ENCODE data around the gene SBNO1.
"Not testable (repeated sequence)": the region's sequence is repeated elsewhere in the genome, so short reads cannot be mapped to it uniquely, and the experiment has no call there.

SBNO1 gene

GRCh38 chr12:123337070-123337469, 27.6 kb downstream of the SBNO1 start:
- DNase-seq = no peak

DNA sequence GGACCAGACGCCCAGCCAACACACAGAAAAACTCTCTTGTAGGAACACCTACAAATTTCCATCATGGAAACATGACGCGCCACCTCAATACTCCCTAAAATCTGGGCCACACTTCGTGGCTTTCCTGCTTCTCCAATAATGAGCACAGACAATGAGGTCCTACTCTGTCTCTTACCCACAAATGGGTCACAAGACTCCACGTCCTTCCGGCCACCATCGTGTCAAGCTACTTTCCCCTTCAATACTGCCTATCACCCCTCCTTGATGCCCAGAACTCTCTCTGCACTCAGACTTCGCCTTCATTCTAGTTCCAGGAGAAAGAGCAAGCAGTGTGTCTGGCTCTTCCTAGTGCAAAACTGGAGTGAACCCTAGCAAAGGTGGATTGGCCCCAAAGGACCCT, 28.1 kb downstream of the SBNO1 start:
- no peak for DNase-seq

- DNase-seq = no peak
Measured at GRCh38 chr12:123335490-123335889, 29.2 kb downstream of the SBNO1 start.

DNA sequence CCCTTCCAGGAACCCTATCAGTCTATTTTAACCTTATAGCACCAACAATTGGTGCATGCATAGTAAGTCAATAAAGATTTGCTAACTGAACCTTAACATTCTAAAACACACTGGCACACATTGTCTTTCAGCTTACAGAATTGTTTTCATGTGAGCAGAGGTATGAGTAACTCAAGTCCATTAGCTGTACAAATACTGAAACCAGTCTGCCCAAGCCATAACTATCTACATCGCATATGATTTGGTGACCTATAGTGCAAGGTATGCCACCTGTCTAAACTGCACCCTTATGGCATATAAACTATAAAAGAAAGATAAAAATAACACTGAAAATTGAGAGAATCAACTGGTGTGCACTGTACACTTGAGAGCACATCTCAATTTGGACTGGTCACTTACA, 34.8 kb downstream of the SBNO1 start:
- DNase-seq = no peak

DNA sequence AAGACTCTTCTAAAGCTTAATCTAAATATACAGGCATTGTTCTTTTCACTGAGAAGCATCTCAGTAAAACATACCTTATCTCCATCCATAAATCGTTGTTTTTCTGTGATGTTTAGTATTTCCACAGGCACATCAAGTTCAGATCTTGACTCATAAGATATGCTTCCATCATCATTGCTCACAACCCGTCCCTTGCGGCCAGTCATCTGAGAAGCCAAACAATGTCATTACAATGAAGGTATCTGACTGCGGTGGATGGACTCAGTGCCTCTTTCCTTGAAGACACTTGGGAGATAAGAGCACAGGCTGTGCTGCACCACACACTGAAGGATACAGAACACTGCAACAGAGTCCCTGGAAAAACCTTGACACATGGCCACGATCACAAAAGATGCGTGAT, 44.8 kb downstream of the SBNO1 start:
- DNase-seq = no peak

GRCh38 chr12:123319273-123319672, 45.4 kb downstream of the SBNO1 start:
- DNase-seq = no peak

DNA sequence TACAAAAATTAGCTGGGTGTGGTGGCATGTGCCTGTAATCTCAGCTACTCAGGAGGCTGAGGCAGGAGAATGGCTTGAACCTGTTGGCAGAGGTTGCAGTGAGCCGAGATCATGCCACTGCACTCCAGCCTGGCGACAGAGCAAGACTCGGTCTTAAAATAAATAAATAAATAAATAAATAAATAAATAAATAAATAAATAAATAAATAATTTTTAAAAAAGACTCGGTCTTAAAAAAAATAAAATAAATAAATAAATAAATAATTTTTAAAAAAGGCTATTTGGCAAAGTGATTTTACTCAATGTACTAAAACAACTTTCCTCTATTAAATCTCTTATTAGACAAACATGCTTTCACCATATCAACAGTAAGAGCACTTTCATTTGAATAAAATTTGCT, 51.6 kb downstream of the SBNO1 start:
- not testable (repeated sequence) for DNase-seq

GRCh38 chr12:123306200-123306599, 58.4 kb downstream of the SBNO1 start:
- no peak for DNase-seq

GRCh38 chr12:123305136-123305535, 59.5 kb downstream of the SBNO1 start:
- DNase-seq = no peak

- no peak for DNase-seq
Measured at GRCh38 chr12:123293178-123293760, 71.4 kb downstream of the SBNO1 start.

DNA sequence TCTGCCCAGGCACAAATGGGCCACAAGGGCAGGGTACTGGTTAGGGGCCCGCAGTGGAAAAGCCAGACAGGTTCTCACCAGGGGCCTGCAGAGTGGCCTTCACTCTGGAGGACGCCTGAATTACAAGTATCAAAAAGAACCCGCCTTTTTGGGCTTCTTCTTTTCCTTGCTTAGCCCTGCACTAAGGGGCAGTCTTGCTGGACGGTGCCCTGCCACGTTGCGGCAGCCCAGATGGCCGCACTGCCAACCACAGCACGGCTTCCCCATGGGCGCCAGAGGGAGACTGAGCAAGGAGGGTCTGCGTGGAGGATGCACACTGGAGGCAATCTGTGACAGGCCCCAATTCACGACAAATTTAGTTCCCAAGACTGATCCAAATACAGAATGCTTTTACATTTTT, 74.7 kb downstream of the SBNO1 start:
- DNase-seq = no peak

DNA sequence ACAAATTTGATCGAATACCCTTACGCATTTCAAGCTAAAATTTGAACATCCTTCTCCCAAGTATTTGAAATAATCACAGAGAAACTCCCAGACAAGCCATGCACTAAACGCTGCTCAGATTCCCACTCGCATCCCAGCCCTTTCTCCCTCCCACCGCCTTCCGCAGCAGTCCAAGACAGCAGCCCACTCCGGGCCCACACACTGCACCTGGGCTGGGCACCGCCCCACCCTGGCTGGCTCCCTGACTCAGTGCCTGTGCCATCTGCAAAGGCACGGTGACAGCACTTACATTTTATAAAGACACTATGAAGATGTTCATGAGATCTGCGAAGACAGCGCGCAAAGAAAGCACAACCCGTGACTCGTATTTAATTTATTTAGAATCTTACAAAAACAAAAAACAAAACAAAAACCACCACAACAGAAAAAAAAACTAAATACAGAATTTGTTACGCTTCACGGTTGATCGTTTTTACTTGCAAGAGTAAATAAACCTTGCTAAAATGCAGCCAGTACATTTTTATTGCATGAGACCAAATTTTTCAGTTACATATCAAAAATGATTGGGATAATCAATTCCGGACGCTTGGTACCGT, 75.8 kb downstream of the SBNO1 start:
- DNase-seq = no peak

DNA sequence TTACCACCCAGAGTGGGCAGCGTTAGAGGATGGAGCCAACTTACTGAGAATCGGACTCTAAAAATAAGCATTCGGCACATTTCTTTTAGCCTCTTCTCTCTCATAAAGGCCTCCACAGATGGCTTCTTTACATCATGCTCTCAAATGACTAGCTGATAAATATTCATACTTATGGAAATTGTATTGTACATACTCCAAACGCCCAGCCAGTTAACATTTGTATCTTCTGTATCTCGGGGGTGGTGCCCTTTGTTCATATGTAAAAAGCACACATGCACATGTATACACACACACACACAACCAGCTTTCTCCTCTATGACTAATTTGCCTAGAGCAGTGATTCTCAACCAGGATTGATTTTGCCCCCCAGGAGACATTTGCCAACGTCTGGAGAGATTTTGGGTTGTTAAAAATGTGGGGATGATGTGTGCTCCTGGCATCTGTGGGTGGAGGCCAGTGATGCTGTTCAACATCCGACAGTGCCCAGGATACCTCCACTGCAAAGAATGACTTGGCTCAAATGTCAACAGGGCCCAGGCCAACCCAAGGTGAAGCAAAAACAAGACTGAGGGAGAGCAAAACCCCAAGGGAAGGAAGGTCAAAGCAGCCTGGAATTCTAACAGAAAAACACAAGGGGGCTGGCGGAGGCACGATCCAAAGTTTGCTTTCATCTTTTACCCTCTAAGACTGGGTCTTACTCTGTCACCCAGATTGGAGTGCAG, 77.8 kb downstream of the SBNO1 start:
- DNase-seq = no peak

GRCh38 chr12:123284669-123285068, 80.0 kb downstream of the SBNO1 start:
- no peak for DNase-seq

DNA sequence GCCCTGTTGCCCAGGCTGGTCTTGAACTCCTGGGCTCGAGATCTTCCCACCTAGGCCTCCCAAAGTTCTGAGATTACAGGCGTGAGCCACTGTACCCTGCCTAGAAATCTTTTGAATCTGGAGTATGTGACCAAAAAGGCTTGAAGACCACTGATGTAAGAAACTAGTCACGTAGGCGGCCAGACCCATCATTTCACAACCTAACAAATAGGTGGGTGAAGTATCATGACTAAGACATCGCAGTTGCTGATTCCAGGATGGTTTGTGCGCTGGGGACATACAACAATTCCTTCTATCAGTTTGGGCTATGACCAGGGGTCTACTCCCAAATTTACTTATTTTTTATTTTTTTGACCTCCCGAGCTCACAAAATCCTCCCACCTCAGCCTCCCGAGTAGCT, 81.2 kb downstream of the SBNO1 start:
- DNase-seq = no peak

- DNase-seq = no peak
Measured at GRCh38 chr12:123282111-123282510, 82.5 kb downstream of the SBNO1 start.

- no peak for DNase-seq
Measured at GRCh38 chr12:123280971-123281370, 83.7 kb downstream of the SBNO1 start.

DNA sequence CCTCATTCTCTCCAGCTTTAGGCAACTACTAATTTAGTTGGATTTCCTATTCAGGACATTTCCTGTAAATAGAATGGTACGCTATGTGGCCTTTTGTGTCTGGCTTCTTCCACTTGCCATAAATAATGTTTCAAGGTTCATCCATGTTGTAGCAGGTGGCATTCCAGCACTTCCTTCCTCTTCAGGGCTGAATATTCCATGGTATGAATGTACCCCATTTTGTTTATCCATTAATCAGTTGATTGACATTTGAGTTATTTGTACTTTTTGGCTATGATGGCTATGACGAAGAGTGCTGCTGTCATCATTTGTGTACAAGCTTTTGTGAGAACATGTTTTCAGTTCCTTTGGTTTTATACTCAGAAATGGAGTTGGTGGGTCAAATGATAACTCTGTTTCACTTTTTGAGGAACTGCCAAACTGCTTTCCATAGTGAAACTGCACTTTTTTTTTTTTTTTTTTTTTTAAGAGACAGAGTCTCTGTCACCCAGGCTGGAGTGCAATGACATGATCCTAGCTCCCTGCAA, 86.5 kb downstream of the SBNO1 start:
- no peak for DNase-seq

DNA sequence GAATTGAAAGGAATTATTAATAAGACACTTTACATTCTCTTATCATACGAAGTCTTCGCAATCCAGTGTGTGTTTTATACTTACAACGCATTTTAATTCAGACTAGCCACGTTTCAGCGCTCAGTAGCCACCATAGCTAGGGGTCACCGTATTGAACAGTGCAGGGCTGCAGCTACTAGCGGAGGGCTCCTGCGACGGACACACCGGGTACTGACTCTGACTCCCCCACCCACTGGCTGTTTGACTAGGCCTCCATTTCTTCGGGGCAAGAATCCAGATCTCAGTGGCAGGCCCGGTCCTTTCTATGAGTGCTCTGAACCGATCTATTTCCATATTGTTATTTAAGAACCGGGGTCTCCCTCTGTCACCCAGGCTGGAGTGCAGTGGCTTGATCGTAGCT, 91.5 kb downstream of the SBNO1 start:
- DNase-seq = no peak

GRCh38 chr12:123271001-123271668, 93.5 kb downstream of the SBNO1 start:
- peak; percentile 56 to 69 (median 64) for DNase-seq

DNA sequence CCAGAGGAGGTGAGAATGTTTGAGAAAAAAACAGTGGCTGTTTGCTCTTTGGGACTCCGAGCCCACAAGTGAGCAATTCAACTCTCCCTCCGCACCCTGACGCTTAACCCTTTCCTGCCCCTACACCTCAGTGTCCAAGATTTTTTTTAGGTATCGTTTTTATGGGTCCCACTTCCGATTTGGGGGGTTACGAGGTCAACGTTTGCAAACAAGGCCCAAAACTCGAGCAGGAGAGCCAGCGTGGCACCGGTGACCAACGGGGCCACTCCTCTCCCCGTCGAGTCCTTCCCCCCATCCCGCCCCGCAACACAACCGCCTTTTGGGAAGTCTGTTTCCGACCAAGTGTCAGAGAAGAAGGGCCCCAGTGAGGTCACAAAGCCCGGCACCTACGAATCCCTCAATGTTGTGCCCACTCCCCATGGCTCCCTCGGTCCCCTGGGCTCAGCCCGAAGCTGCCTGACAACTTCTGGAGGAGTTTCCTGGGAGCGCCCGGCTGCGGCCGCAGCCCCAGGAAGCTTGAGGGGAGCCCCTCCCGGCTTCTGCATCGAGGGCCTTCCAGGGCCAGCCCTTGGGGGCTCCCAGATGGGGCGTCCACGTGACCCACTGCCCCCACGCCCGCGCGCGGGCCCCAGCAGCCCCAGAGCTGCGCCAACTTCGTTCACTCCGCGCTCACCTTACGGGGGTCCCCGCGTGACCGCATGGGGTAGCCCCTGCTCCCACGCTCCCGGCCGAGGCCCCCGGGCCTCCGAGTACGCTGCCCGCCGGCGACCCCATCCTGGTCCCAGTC, 94.2 kb downstream of the SBNO1 start:
- peak in 1 of 6 experiments; percentile 15 for DNase-seq

DNA sequence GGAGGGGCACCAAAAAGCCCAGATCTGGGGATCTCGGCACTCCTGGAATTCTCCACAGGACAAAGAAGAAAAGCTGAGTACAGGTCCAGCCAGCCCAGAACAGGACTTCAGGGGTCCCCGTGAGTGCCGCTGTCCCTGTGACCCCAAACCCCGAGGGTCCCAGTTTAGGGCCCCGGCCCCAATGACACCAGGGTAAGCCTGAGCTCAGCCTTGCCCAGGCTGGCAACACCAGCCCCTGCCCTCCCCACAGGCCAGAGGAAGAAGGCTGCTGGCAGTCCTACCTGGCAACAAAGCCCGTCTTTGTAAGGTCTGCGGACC, 94.8 kb downstream of the SBNO1 start:
- DNase-seq = peak in 2 of 6 experiments; percentile 33 to 41

DNA sequence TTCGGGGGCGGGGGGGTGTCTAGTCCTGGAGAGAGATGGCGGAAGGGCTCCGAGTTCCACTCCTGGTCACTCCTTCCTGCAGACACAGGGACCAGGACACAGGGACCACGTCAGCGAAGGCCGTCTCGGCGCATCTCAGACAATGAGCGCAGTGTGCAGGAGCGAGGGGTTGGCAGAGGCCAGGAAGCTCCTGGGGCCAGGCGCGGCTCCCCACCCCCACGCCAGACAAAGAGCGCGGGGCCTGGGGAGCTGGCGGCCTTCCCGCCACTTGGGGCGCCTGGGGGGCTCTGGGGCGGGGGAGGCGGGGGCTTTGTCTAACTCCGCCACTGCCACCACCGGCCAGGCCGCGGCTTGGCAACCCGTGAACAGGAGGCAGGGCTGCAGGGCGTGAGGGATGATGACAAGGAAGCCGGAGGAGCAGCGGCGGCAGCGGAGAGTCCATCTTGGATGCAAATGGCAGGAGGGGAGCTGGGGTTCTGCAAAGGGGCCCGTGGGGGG, 95.2 kb downstream of the SBNO1 start:
- peak in 5 of 6 experiments; percentile 17 to 44 (median 33) for DNase-seq
